GM12878 (cell line): Measurements from ENCODE around the gene ST13. TPM values are rescaled to one million over a fixed set of nuclear protein-coding genes. Genes with fewer than 3 reads are reported as not detected.

Source experiments
- ATAC-seq: fragments of 200-7000 bp; cut with Tn5 transposase; 3 replicates; pipeline ENCODE4 v1.9.1; 2020; ENCODE audit warnings: mild to moderate bottlenecking, moderate library complexity
- BruUV-seq: library from RNA; stranded (reverse); fragments of 400-500 nt; replicated peaks from 2 replicates; lab custom pipeline; 2021; lab: Mats Ljungman, UMichigan
- CTCF ChIA-PET: fragments of 300-600 bp; sonication (Branson Sonifier 250); formaldehyde crosslinking; extraction: SDS; loops from one replicate; lab custom pipeline; 2021; ENCODE audit warnings: inconsistent platforms; lab: Yijun Ruan, JAX
- POLR2A ChIA-PET: fragments of 350-600 bp; formaldehyde crosslinking; extraction: SDS; loops from one replicate; lab custom pipeline; 2021; ENCODE audit warnings: inconsistent platforms; lab: Charles Lee
- RAD21 ChIA-PET: fragments of 300-600 bp; sonication (Branson Sonifier 250); formaldehyde crosslinking; loops from one replicate; lab custom pipeline; 2023; ENCODE audit warnings: antibody characterized with exemption; ENCODE audit not compliant: unreplicated experiment; lab: Charles Lee
- SMC1A ChIA-PET: fragments of 300-600 bp; sonication (Branson Sonifier 250); formaldehyde crosslinking; loops from one replicate; lab custom pipeline; 2023; ENCODE audit not compliant: unreplicated experiment, uncharacterized antibody; lab: Charles Lee
- DNase-seq: peaks from one replicate; pipeline ENCODE4 v3.0.0-alpha.2; 2011; ENCODE audit warnings: low read depth, low spot score
- FAIRE-seq: peaks from 3 replicates; lab custom pipeline; 2011; peaks lifted over from hg19 to GRCh38; lab: Jason Lieb, UNC
- H2AFZ ChIP-seq: 2 replicates; pipeline ENCODE4 v1.6.0; 2011; ENCODE audit warnings: low read depth, low read length, control low read depth; ENCODE audit not compliant: control insufficient read depth
- H3K27ac ChIP-seq: 2 replicates; pipeline ENCODE4 v1.5.1; 2011; ENCODE audit warnings: control low read depth; ENCODE audit not compliant: control insufficient read depth, insufficient read depth
- H3K27me3 ChIP-seq, 2 experiments: replicated peaks in 1 of 2; 2 replicates each; pipeline versions ENCODE4 v1.6.0 to v1.6.1; 2011; ENCODE audit warnings: low read length in 1 of 2; ENCODE audit not compliant: control insufficient read depth in 2 of 2, insufficient read depth in 2 of 2
- H3K36me3 ChIP-seq, 2 experiments: 2 replicates each; pipeline ENCODE4 v1.5.1; 2011; ENCODE audit warnings: low read length in 1 of 2; ENCODE audit not compliant: control insufficient read depth in 2 of 2, insufficient read depth in 2 of 2
- H3K4me1 ChIP-seq: 2 replicates; pipeline ENCODE4 v1.6.1; 2011; ENCODE audit warnings: mild to moderate bottlenecking, low read length, moderate library complexity, mixed read lengths; ENCODE audit not compliant: control insufficient read depth, insufficient read depth
- H3K4me2 ChIP-seq: 2 replicates; pipeline ENCODE4 v1.6.0; 2011; ENCODE audit warnings: control low read depth; ENCODE audit not compliant: control insufficient read depth, insufficient read depth
- H3K4me3 ChIP-seq: fragments of 200-600 bp; sonication (generic); 2 replicates; pipeline ENCODE4 v1.5.1; 2016
- H3K79me2 ChIP-seq: 2 replicates; pipeline ENCODE4 v1.6.0; 2011; ENCODE audit warnings: low read length; ENCODE audit not compliant: control insufficient read depth, insufficient read depth
- H3K9ac ChIP-seq: 2 replicates; pipeline ENCODE4 v1.8.0; 2011; ENCODE audit warnings: low read length, control low read depth, mixed read lengths; ENCODE audit not compliant: control insufficient read depth, insufficient read depth
- H3K9me3 ChIP-seq: replicated peaks from 3 replicates; pipeline ENCODE4 v1.5.1; 2011; ENCODE audit warnings: mild to moderate bottlenecking, low read length; ENCODE audit not compliant: control insufficient read depth, insufficient read depth
- H4K20me1 ChIP-seq: 2 replicates; pipeline ENCODE4 v1.6.0; 2011; ENCODE audit not compliant: control insufficient read depth, insufficient read depth
- CBX3 ChIP-seq: fragments of 200-600 bp; sonication (generic); IDR thresholded peaks from 2 replicates; pipeline ENCODE4 v1.6.1; 2016; ENCODE audit warnings: low read depth, borderline replicate concordance
- CHD1 ChIP-seq: IDR thresholded peaks from 2 replicates; pipeline ENCODE4 v1.6.1; 2012; ENCODE audit warnings: low read depth, low read length, improper control_type of control experiment
- CHD4 ChIP-seq: fragments of 200-600 bp; sonication (generic); IDR thresholded peaks from 2 replicates; pipeline ENCODE4 v1.6.1; 2016; ENCODE audit warnings: mild to moderate bottlenecking
- GATAD2B ChIP-seq: fragments of 450-650 bp; conservative IDR thresholded peaks from 2 replicates; pipeline ENCODE4 v1.6.1; 2017; ENCODE audit warnings: low read depth, mild to moderate bottlenecking, moderate library complexity
- HDAC2 ChIP-seq: fragments of 200-600 bp; sonication (generic); IDR thresholded peaks from 2 replicates; pipeline ENCODE4 v1.6.1; 2017
- IRF3 ChIP-seq: fragments of 450-650 bp; IDR thresholded peaks from 2 replicates; pipeline ENCODE4 v1.6.1; 2014; ENCODE audit warnings: mild to moderate bottlenecking
- MAX ChIP-seq: IDR thresholded peaks from 2 replicates; pipeline ENCODE4 v1.6.1; 2012; ENCODE audit warnings: low read depth, low read length, improper control_type of control experiment
- SMARCA5 ChIP-seq: fragments of 450-650 bp; IDR thresholded peaks from 2 replicates; pipeline ENCODE4 v1.6.1; 2017; ENCODE audit warnings: mild to moderate bottlenecking
- SMC3 ChIP-seq: IDR thresholded peaks from 2 replicates; pipeline ENCODE4 v1.6.1; 2011; ENCODE audit warnings: low read length, improper control_type of control experiment, borderline replicate concordance
- SREBF1 ChIP-seq: IDR thresholded peaks from 2 replicates; pipeline ENCODE4 v1.6.1; 2012; ENCODE audit warnings: mild to moderate bottlenecking, low read length
- STAT3 ChIP-seq: IDR thresholded peaks from 2 replicates; pipeline ENCODE4 v1.6.1; 2011; ENCODE audit warnings: low read depth, low read length, improper control_type of control experiment
- TCF3 ChIP-seq: IDR thresholded peaks from 2 replicates; pipeline ENCODE4 v1.6.1; 2012; ENCODE audit warnings: low read depth, mild to moderate bottlenecking, low read length, borderline replicate concordance; ENCODE audit not compliant: insufficient read depth
- YBX1 ChIP-seq: fragments of 450-650 bp; IDR thresholded peaks from 2 replicates; pipeline ENCODE4 v1.6.1; 2016; ENCODE audit warnings: antibody characterized with exemption
- ZBED1 ChIP-seq: IDR thresholded peaks from 2 replicates; pipeline ENCODE4 v1.6.1; 2016; ENCODE audit warnings: borderline replicate concordance
- ZNF274 ChIP-seq: IDR thresholded peaks from one replicate; pipeline ENCODE4 v1.8.0; 2011; ENCODE audit not compliant: insufficient read length, insufficient read depth
- WGBS: methylation state at CpG from one replicate; pipeline ENCODE4 v1.1.6; 2016; ENCODE audit warnings: low lambda C conversion rate; ENCODE audit not compliant: insufficient replicate concordance, insufficient coverage; ENCODE audit errors: missing lambda C conversion rate; 5-methylcytosine and 5-hydroxymethylcytosine counted together
- in situ Hi-C: fragments of 300-500 bp; cut with MboI; formaldehyde crosslinking; loops from 9 replicates; pipeline ENCODE4 v1.14.3; 2018; ENCODE audit warnings: mixed read lengths
- intact Hi-C: fragments of 100-400 bp; cut with micrococcal nuclease; formaldehyde crosslinking; loops from one replicate; pipeline ENCODE4 v1.14.2; 2022; ENCODE audit not compliant: unreplicated experiment
- polyA plus RNA-seq, 11 experiments: library from polyadenylated mRNA; depleted of rRNA in 4 of 11; unstranded in 6 of 11; stranded (reverse) in 5 of 11; fragments of >200 nt; fragmentation: Nextera tagmentation in 4 of 11; fragmentation: Illumina TruSeq in 1 of 11; extraction: Ambion mirVana in 4 of 11; extraction: Trizol in 1 of 11; gene quantifications; 1 replicate in 1 of 11; 2 replicates in 10 of 11; pipeline versions ENCODE4 v1.2.1 to v1.2.3, GENCODE V29; 2011 to 2016; ENCODE audit warnings: inconsistent platforms in 2 of 11, missing spikeins in 2 of 11, low read depth in 1 of 11
- total RNA-seq, 4 experiments: library from RNA; depleted of rRNA in 3 of 4; stranded (reverse); fragments of >200 nt in 3 of 4; fragmentation: Illumina TruSeq in 1 of 4; extraction: Trizol in 1 of 4; gene quantifications; 2 replicates each; pipeline versions ENCODE4 v1.2.1 to v1.2.3, GENCODE V29; 2013 to 2021
- TF ChIP-seq, protein P1 (sequence below): fragments of 450-650 bp; IDR thresholded peaks from 2 replicates; pipeline ENCODE4 v1.6.1; 2017; ENCODE audit warnings: borderline replicate concordance

Gene ST13
- total and polyA plus RNA-seq, 10 of the 15 experiments (the other 5 are each of a cell fraction or from before 2014, with no cell fraction given): 52.5 to 286 (median 181) TPM

GRCh38 chr22:40867109-40867508, 10.7 kb upstream of the ST13 start:
- WGBS: 95% methylated on average over 2 of the region's 2 CpGs
- no peaks in the 10 kb centered on the region for H3K27me3 ChIP-seq
- H3K79me2 ChIP-seq: peaks cover 4% of the 10 kb centered on the region
- no peak overlapping the region for H3K9ac ChIP-seq
- no peak overlapping the region for H3K4me3 ChIP-seq
- H3K4me2 ChIP-seq: no peak overlapping the region
- ChIA-PET RAD21 (interaction anchor here (1.4 to 1.7 kb wide), 2 partner anchors 11 to 12 kb away, joined by 4 to 5 read pairs; partner anchors contain the start of genes ST13 and XPNPEP3), SMC1A (interaction anchor here (1.0 to 2.3 kb wide), 3 partner anchors 14 to 49 kb away, joined by 3 to 8 read pairs (median 3); no protein-coding TSS in a partner anchor), CTCF (interaction anchor here (1.0 to 2.5 kb wide), 4 partner anchors 9 to 184 kb away, joined by 3 to 13 read pairs (median 4); partner anchors contain the start of genes ST13 and XPNPEP3), POLR2A (interaction anchor here (0.7 to 2.3 kb wide), 3 partner anchors 10 to 147 kb away, joined by 3 to 7 read pairs (median 3); partner anchors contain the start of genes ST13 and XPNPEP3)
- no peaks in the 10 kb centered on the region; a peak in 1 of 4 replicates for H3K36me3 ChIP-seq
- DNase-seq: no peak
- no peaks in the 10 kb centered on the region for H4K20me1 ChIP-seq
- H3K9me3 ChIP-seq: no peaks in the 10 kb centered on the region
- no peak overlapping the region for H3K27ac ChIP-seq
- H3K4me1 ChIP-seq: peaks cover 6% of the 10 kb centered on the region; the same call in 1 of the 2 replicates
- no peak for FAIRE-seq
- no TSS peak for BruUV-seq
- in situ Hi-C loops: no loop called here
- intact Hi-C loops: no loop called here
- TF ChIP-seq STAT3 (no peak), HDAC2 (no peak), TCF3 (no peak), CHD4 (no peak), CHD1 (no peak), CBX3 (no peak), ZNF274 (no peak), GATAD2B (no peak), SMARCA5 (no peak), ZBED1 (no peak), SREBF1 (no peak), MAX (no peak), YBX1 (no peak), IRF3 (no peak), SMC3 (no peak)
- TF ChIP-seq, protein P1, sequence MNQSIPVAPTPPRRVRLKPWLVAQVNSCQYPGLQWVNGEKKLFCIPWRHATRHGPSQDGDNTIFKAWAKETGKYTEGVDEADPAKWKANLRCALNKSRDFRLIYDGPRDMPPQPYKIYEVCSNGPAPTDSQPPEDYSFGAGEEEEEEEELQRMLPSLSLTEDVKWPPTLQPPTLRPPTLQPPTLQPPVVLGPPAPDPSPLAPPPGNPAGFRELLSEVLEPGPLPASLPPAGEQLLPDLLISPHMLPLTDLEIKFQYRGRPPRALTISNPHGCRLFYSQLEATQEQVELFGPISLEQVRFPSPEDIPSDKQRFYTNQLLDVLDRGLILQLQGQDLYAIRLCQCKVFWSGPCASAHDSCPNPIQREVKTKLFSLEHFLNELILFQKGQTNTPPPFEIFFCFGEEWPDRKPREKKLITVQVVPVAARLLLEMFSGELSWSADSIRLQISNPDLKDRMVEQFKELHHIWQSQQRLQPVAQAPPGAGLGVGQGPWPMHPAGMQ: no peak
- no peak overlapping the region for H2AFZ ChIP-seq
- ATAC-seq: no peak
